Thyroid gland (tissue), 4 donors: Measurements from ENCODE around the gene PCDHGC3.

Source experiments
- CTCF ChIP-seq, 6 experiments: fragments of 200-600 bp in 3 of 6; fragments of 450-650 bp in 3 of 6; sonication (generic) in 3 of 6; IDR thresholded peaks; one replicate each; pipeline ENCODE4 v1.5.1; 2016 to 2019; ENCODE audit warnings: antibody characterized with exemption in 6 of 6, mild to moderate bottlenecking in 2 of 6, inconsistent platforms in 1 of 6, moderate library complexity in 1 of 6
- POLR2A ChIP-seq, 2 donors: fragments of 450-650 bp; IDR thresholded peaks; one replicate each; pipeline ENCODE4 v1.6.1; 2017; ENCODE audit warnings: antibody characterized with exemption in 2 of 2, mild to moderate bottlenecking in 2 of 2, moderate library complexity in 1 of 2

- TF ChIP-seq POLR2A (IDR thresholded peaks at IDR 0.05) = no peak
- TF ChIP-seq CTCF (IDR thresholded peaks at IDR 0.05) = no peak
Measured at GRCh38 chr5:141487131-141487530, 11.4 kb downstream of the PCDHGC3 start.
